ENCODE results near the gene UBE2H.
"Not testable (repeated sequence)": the region's sequence is repeated elsewhere in the genome, so short reads cannot be mapped to it uniquely, and the experiment has no call there.

Gene UBE2H

GRCh38 chr7:129828989-129829736, 123.6 kb downstream of the UBE2H start:
- TF ChIP-seq, protein P1, sequence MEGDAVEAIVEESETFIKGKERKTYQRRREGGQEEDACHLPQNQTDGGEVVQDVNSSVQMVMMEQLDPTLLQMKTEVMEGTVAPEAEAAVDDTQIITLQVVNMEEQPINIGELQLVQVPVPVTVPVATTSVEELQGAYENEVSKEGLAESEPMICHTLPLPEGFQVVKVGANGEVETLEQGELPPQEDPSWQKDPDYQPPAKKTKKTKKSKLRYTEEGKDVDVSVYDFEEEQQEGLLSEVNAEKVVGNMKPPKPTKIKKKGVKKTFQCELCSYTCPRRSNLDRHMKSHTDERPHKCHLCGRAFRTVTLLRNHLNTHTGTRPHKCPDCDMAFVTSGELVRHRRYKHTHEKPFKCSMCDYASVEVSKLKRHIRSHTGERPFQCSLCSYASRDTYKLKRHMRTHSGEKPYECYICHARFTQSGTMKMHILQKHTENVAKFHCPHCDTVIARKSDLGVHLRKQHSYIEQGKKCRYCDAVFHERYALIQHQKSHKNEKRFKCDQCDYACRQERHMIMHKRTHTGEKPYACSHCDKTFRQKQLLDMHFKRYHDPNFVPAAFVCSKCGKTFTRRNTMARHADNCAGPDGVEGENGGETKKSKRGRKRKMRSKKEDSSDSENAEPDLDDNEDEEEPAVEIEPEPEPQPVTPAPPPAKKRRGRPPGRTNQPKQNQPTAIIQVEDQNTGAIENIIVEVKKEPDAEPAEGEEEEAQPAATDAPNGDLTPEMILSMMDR (IDR thresholded peaks at IDR 0.05; ENCODE audit: borderline replicate concordance, insufficient read depth, low read depth, low read length): no peak
- no peak overlapping the region for H3K4me3 ChIP-seq (ENCODE audit: low read depth, low read length)

GRCh38 chr7:129828078-129828762, 124.5 kb downstream of the UBE2H start:
- no peak overlapping the region for H3K4me3 ChIP-seq (ENCODE audit: low read depth, low read length)
- TF ChIP-seq, protein P1 (IDR thresholded peaks at IDR 0.05; ENCODE audit: borderline replicate concordance, insufficient read depth, low read depth, low read length): no peak

DNA sequence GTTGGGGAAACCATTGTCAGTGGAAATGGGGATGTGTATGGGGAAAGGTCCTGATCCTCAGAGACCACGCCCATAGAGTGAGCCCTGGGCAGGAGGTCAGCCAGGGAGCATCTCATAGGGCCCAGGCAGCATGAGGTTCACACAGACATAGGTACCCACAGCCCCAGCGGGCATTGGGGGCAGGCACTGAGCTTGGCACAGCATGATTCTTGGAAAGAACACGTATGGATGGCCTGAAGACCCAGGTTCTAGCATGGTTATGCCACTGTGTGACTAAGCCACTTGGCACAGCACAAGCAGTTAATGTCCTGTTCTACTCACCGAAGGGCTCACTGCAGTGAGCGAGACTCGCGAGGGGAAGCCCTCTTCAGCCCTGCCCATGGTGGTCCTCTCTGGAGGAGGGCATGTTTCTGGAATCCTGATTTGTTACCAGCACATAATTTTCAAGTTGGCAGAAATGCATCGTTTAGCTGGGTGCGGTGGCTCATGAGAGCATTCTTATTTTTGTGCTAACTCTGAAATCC, 125.2 kb downstream of the UBE2H start:
- H3K4me3 ChIP-seq (ENCODE audit: low read depth, low read length): no peak overlapping the region

DNA sequence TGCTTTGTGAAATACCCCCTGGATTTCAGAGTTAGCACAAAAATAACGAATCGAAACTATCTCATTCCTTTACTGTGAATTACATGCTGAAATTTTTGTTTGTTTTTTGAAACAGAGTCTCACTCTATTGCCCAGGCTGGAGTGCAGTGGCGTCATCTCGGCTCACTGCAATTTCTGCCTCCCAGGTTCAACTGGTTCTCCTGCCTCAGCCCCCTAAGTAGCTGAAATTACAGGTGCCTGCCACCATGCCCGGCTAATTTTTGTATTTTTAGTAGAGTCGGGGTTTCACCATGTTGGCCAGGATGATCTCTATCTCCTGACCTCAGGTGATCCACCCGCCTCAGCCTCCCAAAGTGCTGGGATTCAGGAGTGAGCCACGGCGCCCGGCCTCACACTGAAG, 125.9 kb downstream of the UBE2H start:
- H3K4me3 ChIP-seq (ENCODE audit: low read depth, low read length): not testable (repeated sequence)

More for the DNA sequence above, 125.2 kb downstream of the UBE2H start:
- TF ChIP-seq, protein P1 (IDR thresholded peaks at IDR 0.05; ENCODE audit: borderline replicate concordance, insufficient read depth, low read depth, low read length): no peak

DNA sequence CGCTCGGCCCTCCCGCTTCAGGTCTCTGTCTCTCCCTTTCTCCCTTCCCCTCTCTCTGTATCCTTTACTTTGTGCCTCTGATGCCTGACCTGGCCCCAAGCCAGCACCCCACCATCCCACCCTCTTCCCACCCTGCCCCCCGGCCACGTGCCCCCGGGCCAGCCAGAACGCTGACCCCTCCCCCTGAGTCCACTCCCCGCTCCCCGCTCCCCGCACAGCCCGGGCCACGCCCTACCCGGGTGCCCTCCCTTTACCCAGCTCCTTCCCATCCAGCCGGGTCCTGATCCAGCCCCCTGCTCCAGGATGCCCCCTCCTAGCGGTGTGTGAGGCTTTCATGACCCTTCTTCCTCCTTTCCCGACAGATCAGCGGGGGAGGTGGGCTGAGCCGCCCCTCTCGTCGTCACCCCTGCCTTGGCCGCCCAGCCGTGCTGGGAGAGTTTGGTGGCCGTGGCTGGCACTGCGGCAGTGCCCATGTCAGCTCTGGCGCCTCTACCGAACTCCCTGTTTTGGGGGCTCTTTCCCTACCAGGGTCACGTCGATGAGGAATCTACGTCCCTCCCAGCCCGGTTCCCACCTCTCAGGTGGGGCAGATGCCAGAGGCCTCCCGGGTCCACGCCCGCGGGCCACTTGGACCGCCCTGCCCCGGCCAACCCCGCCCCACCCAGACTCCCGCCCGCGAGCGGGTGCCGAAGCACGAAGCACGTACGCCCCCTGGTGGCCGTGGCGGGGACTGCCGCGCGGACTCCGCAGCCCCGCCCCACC, 127.4 kb downstream of the UBE2H start:
- TF ChIP-seq, protein P1 (IDR thresholded peaks at IDR 0.05; ENCODE audit: borderline replicate concordance, insufficient read depth, low read depth, low read length): peak; percentile 70
- H3K4me3 ChIP-seq (ENCODE audit: low read depth, low read length): peak overlapping the region; percentile 52

- peak overlapping the region; percentile 52 for H3K4me3 ChIP-seq (ENCODE audit: low read depth, low read length)
- TF ChIP-seq, protein P1 (IDR thresholded peaks at IDR 0.05; ENCODE audit: borderline replicate concordance, insufficient read depth, low read depth, low read length): peak; percentile 33; the same call in 1 of the 2 replicates
These were observed 128.2 kb downstream of the UBE2H start for GRCh38 chr7:129824291-129825208.

DNA sequence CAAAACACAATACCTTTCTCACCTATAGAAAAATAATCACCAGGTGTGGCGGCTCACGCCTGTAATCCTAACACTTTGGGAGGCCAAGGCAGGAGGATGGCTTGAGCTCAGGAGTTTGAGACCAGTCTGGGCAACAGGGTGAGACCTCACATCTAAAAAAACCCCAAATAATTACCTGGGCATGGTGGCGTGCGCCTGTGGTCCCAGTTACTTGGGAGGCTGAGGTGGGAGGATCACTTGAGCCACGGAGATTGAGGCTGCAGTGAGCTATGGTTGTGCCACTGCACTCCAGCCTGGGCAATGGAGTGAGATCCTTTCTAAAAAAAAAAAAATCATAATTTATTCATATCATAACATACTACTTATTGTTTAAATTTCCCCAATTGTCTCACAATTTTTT, 129.6 kb downstream of the UBE2H start:
- not testable (repeated sequence) for H3K4me3 ChIP-seq (ENCODE audit: low read depth, low read length)
